ENCODE data around the gene DSG3.
"Not testable (repeated sequence)": the region's sequence is repeated elsewhere in the genome, so short reads cannot be mapped to it uniquely, and the experiment has no call there.

DSG3 gene

GRCh38 chr18:31490833-31491232 is 43.3 kb downstream of the DSG3 start:
- no peak for DNase-seq (ENCODE audit: extremely low spot score)
- TF ChIP-seq LEF1 (IDR thresholded peaks at IDR 0.05; ENCODE audit: borderline replicate concordance) = no peak
- TF ChIP-seq ELF4 (IDR thresholded peaks at IDR 0.05) = no peak
- TF ChIP-seq TARDBP (IDR thresholded peaks at IDR 0.05) = no peak
- no peak for TF ChIP-seq FOXA1 (IDR thresholded peaks at IDR 0.05)
- no peak for TF ChIP-seq PKNOX1 (IDR thresholded peaks at IDR 0.05)
- no peak for TF ChIP-seq ARNT (IDR thresholded peaks at IDR 0.05)
- no peak for TF ChIP-seq BHLHE40 (IDR thresholded peaks at IDR 0.05; ENCODE audit: borderline replicate concordance)
- TF ChIP-seq CTBP1 (IDR thresholded peaks at IDR 0.05; ENCODE audit: borderline replicate concordance) = no peak
- TF ChIP-seq ZNF384 (IDR thresholded peaks at IDR 0.05) = no peak
- no peak for TF ChIP-seq FOXK2 (IDR thresholded peaks at IDR 0.05)

GRCh38 chr18:31491586-31491985 is 44.0 kb downstream of the DSG3 start:
- TF ChIP-seq L3MBTL2 (conservative IDR thresholded peaks at IDR 0.05) (no peak), SP1 (IDR thresholded peaks at IDR 0.05) (no peak), SUZ12 (IDR thresholded peaks at IDR 0.05) (no peak), NFRKB (IDR thresholded peaks at IDR 0.05) (no peak), ZNF384 (IDR thresholded peaks at IDR 0.05) (no peak), LEF1 (IDR thresholded peaks at IDR 0.05; ENCODE audit: borderline replicate concordance) (no peak), FOXK2 (IDR thresholded peaks at IDR 0.05) (no peak), ARNT (IDR thresholded peaks at IDR 0.05) (no peak), FOXM1 (IDR thresholded peaks at IDR 0.05; ENCODE audit: borderline replicate concordance) (no peak), CTBP1 (IDR thresholded peaks at IDR 0.05; ENCODE audit: borderline replicate concordance) (no peak), TARDBP (IDR thresholded peaks at IDR 0.05) (no peak), PKNOX1 (IDR thresholded peaks at IDR 0.05) (no peak)
- CTCF ChIA-PET = interaction anchor here (1.2 kb wide), 1 partner anchor 67 kb away, joined by 6 read pairs; no protein-coding TSS in a partner anchor
- POLR2A ChIA-PET = no interaction called here
- DNase-seq (ENCODE audit: extremely low spot score) = no peak

More at GRCh38 chr18:31490833-31491232, 43.3 kb downstream of the DSG3 start:
- CTCF ChIA-PET = interaction anchor here (1.2 kb wide), 1 partner anchor 9 kb away, joined by 3 read pairs; no protein-coding TSS in a partner anchor
- POLR2A ChIA-PET = no interaction called here

- CTCF ChIA-PET = interaction anchor here (0.8 to 1.2 kb wide), 2 partner anchors 68 to 157 kb away, joined by 3 to 6 read pairs; no protein-coding TSS in a partner anchor
- no peak for DNase-seq (ENCODE audit: extremely low spot score)
- no peak for TF ChIP-seq CTBP1 (IDR thresholded peaks at IDR 0.05; ENCODE audit: borderline replicate concordance)
- TF ChIP-seq TARDBP (IDR thresholded peaks at IDR 0.05) = no peak
- no peak for TF ChIP-seq FOXA1 (IDR thresholded peaks at IDR 0.05)
- TF ChIP-seq L3MBTL2 (conservative IDR thresholded peaks at IDR 0.05) = no peak
- TF ChIP-seq ARNT (IDR thresholded peaks at IDR 0.05) = no peak
- TF ChIP-seq PKNOX1 (IDR thresholded peaks at IDR 0.05) = no peak
- TF ChIP-seq FOXK2 (IDR thresholded peaks at IDR 0.05) = no peak
- no peak for TF ChIP-seq ZNF384 (IDR thresholded peaks at IDR 0.05)
- TF ChIP-seq HDGF (IDR thresholded peaks at IDR 0.05; ENCODE audit: borderline replicate concordance) = no peak
- TF ChIP-seq SP1 (IDR thresholded peaks at IDR 0.05) = no peak
- TF ChIP-seq FOXM1 (IDR thresholded peaks at IDR 0.05; ENCODE audit: borderline replicate concordance) = no peak
- TF ChIP-seq SUZ12 (IDR thresholded peaks at IDR 0.05) = no peak
- TF ChIP-seq LEF1 (IDR thresholded peaks at IDR 0.05; ENCODE audit: borderline replicate concordance) = no peak
- no peak for TF ChIP-seq ELF4 (IDR thresholded peaks at IDR 0.05)
- TF ChIP-seq NFRKB (IDR thresholded peaks at IDR 0.05) = no peak
- no peak for TF ChIP-seq BHLHE40 (IDR thresholded peaks at IDR 0.05; ENCODE audit: borderline replicate concordance)
- POLR2A ChIA-PET = no interaction called here
These were observed 45.1 kb downstream of the DSG3 start for GRCh38 chr18:31492671-31493070.

GRCh38 chr18:31493171-31493570 is 45.6 kb downstream of the DSG3 start:
- TF ChIP-seq SP1 (IDR thresholded peaks at IDR 0.05) = no peak
- TF ChIP-seq BHLHE40 (IDR thresholded peaks at IDR 0.05; ENCODE audit: borderline replicate concordance) = no peak
- no peak for TF ChIP-seq HDGF (IDR thresholded peaks at IDR 0.05; ENCODE audit: borderline replicate concordance)
- TF ChIP-seq NFRKB (IDR thresholded peaks at IDR 0.05) = no peak
- TF ChIP-seq LEF1 (IDR thresholded peaks at IDR 0.05; ENCODE audit: borderline replicate concordance) = no peak
- TF ChIP-seq SUZ12 (IDR thresholded peaks at IDR 0.05) = no peak
- no peak for TF ChIP-seq FOXM1 (IDR thresholded peaks at IDR 0.05; ENCODE audit: borderline replicate concordance)
- no peak for TF ChIP-seq ARNT (IDR thresholded peaks at IDR 0.05)
- no peak for TF ChIP-seq ZNF384 (IDR thresholded peaks at IDR 0.05)
- TF ChIP-seq ELF4 (IDR thresholded peaks at IDR 0.05) = no peak
- no peak for TF ChIP-seq FOXK2 (IDR thresholded peaks at IDR 0.05)
- no peak for TF ChIP-seq L3MBTL2 (conservative IDR thresholded peaks at IDR 0.05)
- no peak for TF ChIP-seq TARDBP (IDR thresholded peaks at IDR 0.05)
- DNase-seq (ENCODE audit: extremely low spot score) = no peak
- POLR2A ChIA-PET = no interaction called here
- CTCF ChIA-PET = no interaction called here

- CTCF ChIA-PET = no interaction called here
- POLR2A ChIA-PET = no interaction called here
- no peak for TF ChIP-seq ARNT (IDR thresholded peaks at IDR 0.05)
- no peak for TF ChIP-seq FOXK2 (IDR thresholded peaks at IDR 0.05)
- TF ChIP-seq BHLHE40 (IDR thresholded peaks at IDR 0.05; ENCODE audit: borderline replicate concordance) = no peak
- no peak for TF ChIP-seq PKNOX1 (IDR thresholded peaks at IDR 0.05)
- TF ChIP-seq CTBP1 (IDR thresholded peaks at IDR 0.05; ENCODE audit: borderline replicate concordance) = no peak
These were observed 46.4 kb downstream of the DSG3 start for GRCh38 chr18:31493941-31494340.

GRCh38 chr18:31494705-31495244 is 47.2 kb downstream of the DSG3 start:
- CTCF ChIA-PET; POLR2A ChIA-PET; DNase-seq (ENCODE audit: extremely low spot score): not testable (repeated sequence)

More at GRCh38 chr18:31493941-31494340, 46.4 kb downstream of the DSG3 start:
- DNase-seq (ENCODE audit: extremely low spot score) = no peak
